IMR-90 (cell line): Measurements from ENCODE around the gene BPIFB2. TPM values are rescaled to one million over a fixed set of nuclear protein-coding genes. Genes with fewer than 3 reads are reported as not detected.

Source experiments
- ATAC-seq: fragments of 200-7000 bp; cut with Tn5 transposase; 2 replicates; pipeline ENCODE4 v1.9.1; 2020; ENCODE audit warnings: low read depth, mild to moderate bottlenecking, moderate library complexity
- BruUV-seq: library from RNA; stranded (reverse); fragments of 400-500 nt; replicated peaks from 2 replicates; lab custom pipeline; 2021; lab: Mats Ljungman, UMichigan
- CTCF ChIA-PET: fragments of 300-600 bp; formaldehyde crosslinking; extraction: SDS; loops from one replicate; lab custom pipeline; 2021; ENCODE audit warnings: antibody characterized with exemption; lab: Yijun Ruan, JAX
- POLR2A ChIA-PET: fragments of 300-600 bp; sonication (Branson Sonifier 250); formaldehyde crosslinking; loops from one replicate; lab custom pipeline; 2022; ENCODE audit warnings: antibody characterized with exemption; ENCODE audit not compliant: unreplicated experiment; lab: Charles Lee
- DNase-seq: peaks from one replicate; pipeline ENCODE4 v3.0.0; 2013
- H2AFZ ChIP-seq: replicated peaks from 2 replicates; pipeline ENCODE3; 2013; ENCODE audit warnings: low read length, mild to moderate bottlenecking; ENCODE audit not compliant: poor library complexity
- H2AK5ac ChIP-seq: 2 replicates; pipeline ENCODE4 v1.6.1; 2013; ENCODE audit warnings: low read depth, low read length, inconsistent platforms
- H2AK9ac ChIP-seq: replicated peaks from 2 replicates; pipeline ENCODE3; 2013; ENCODE audit warnings: mild to moderate bottlenecking, low read depth, low read length, moderate library complexity; ENCODE audit not compliant: poor library complexity
- H2BK120ac ChIP-seq: 2 replicates; pipeline ENCODE4 v1.6.1; 2013; ENCODE audit warnings: low read depth, low read length, inconsistent platforms
- H2BK15ac ChIP-seq: 3 replicates; pipeline ENCODE4 v1.6.1; 2013; ENCODE audit warnings: low read depth, low read length, inconsistent platforms
- H2BK20ac ChIP-seq: 2 replicates; pipeline ENCODE4 v1.6.1; 2013; ENCODE audit warnings: low read depth, mild to moderate bottlenecking, inconsistent platforms, low read length, moderate library complexity
- H2BK5ac ChIP-seq: 2 replicates; pipeline ENCODE4 v1.6.1; 2013; ENCODE audit warnings: mild to moderate bottlenecking, low read depth, low read length, inconsistent platforms; ENCODE audit not compliant: poor library complexity, severe bottlenecking
- H3K14ac ChIP-seq: replicated peaks from 2 replicates; pipeline ENCODE4 v1.6.1; 2013; ENCODE audit warnings: low read depth, low read length, inconsistent platforms
- H3K18ac ChIP-seq: 2 replicates; pipeline ENCODE4 v1.6.1; 2013; ENCODE audit warnings: low read depth, low read length, control low read depth
- H3K23ac ChIP-seq: 2 replicates; pipeline ENCODE4 v1.6.1; 2013; ENCODE audit warnings: low read depth, low read length, inconsistent platforms
- H3K27ac ChIP-seq: 2 replicates; pipeline ENCODE4 v1.5.1; 2013; ENCODE audit warnings: mild to moderate bottlenecking, control low read depth, low read length; ENCODE audit not compliant: insufficient read depth
- H3K27me3 ChIP-seq: 2 replicates; pipeline ENCODE4 v1.6.1; 2013; ENCODE audit warnings: low read length; ENCODE audit not compliant: control insufficient read depth, insufficient read depth
- H3K36me3 ChIP-seq: 2 replicates; pipeline ENCODE4 v1.6.1; 2013; ENCODE audit warnings: low read length, mixed read lengths; ENCODE audit not compliant: control insufficient read depth, insufficient read depth
- H3K4ac ChIP-seq: 2 replicates; pipeline ENCODE4 v1.6.1; 2013; ENCODE audit warnings: low read depth, low read length, inconsistent platforms
- H3K4me1 ChIP-seq: 2 replicates; pipeline ENCODE4 v1.6.1; 2013; ENCODE audit warnings: low read length, mixed read lengths; ENCODE audit not compliant: control insufficient read depth, insufficient read depth
- H3K4me2 ChIP-seq: 2 replicates; pipeline ENCODE4 v1.6.1; 2013; ENCODE audit warnings: low read depth, mild to moderate bottlenecking, control low read depth, low read length, moderate library complexity
- H3K4me3 ChIP-seq: 2 replicates; pipeline ENCODE4 v1.5.1; 2013; ENCODE audit warnings: low read depth, mild to moderate bottlenecking, control low read depth, low read length, moderate library complexity; ENCODE audit not compliant: insufficient read depth
- H3K56ac ChIP-seq: 2 replicates; pipeline ENCODE4 v1.6.1; 2013; ENCODE audit warnings: low read length, inconsistent platforms; ENCODE audit not compliant: insufficient read depth; ENCODE audit errors: extremely low read depth
- H3K79me1 ChIP-seq, 2 experiments: 2 replicates each; pipeline ENCODE4 v1.6.1; 2013; ENCODE audit warnings: low read length in 2 of 2, inconsistent platforms in 1 of 2, low read depth in 1 of 2
- H3K9ac ChIP-seq: 2 replicates; pipeline ENCODE4 v1.6.1; 2013; ENCODE audit warnings: low read depth, low read length, control low read depth
- H3K9me1 ChIP-seq: 2 replicates; pipeline ENCODE4 v1.6.1; 2013; ENCODE audit warnings: low read length, inconsistent platforms; ENCODE audit not compliant: insufficient read depth
- H3K9me3 ChIP-seq: 2 replicates; pipeline ENCODE4 v1.6.1; 2013; ENCODE audit warnings: low read length; ENCODE audit not compliant: control insufficient read depth, insufficient read depth
- H4K20me1 ChIP-seq: 2 replicates; pipeline ENCODE4 v1.6.1; 2013; ENCODE audit warnings: low read length, inconsistent platforms; ENCODE audit not compliant: insufficient read depth
- H4K5ac ChIP-seq: 2 replicates; pipeline ENCODE4 v1.6.1; 2013; ENCODE audit warnings: mild to moderate bottlenecking, low read depth, low read length, control low read depth
- H4K8ac ChIP-seq, 2 experiments: 2 replicates each; pipeline ENCODE4 v1.6.1; 2013; ENCODE audit warnings: low read depth in 2 of 2, low read length in 2 of 2, control low read depth in 1 of 2, inconsistent platforms in 1 of 2
- H4K91ac ChIP-seq: 2 replicates; pipeline ENCODE4 v1.6.1; 2013; ENCODE audit warnings: low read depth, low read length, inconsistent platforms; ENCODE audit not compliant: insufficient read depth
- BHLHE40 ChIP-seq: fragments of 150-350 bp; IDR thresholded peaks from 2 replicates; pipeline ENCODE4 v1.6.1; 2016; ENCODE audit warnings: mild to moderate bottlenecking, low read depth, low read length
- CHD1 ChIP-seq: IDR thresholded peaks from 2 replicates; pipeline ENCODE4 v1.6.1; 2012; ENCODE audit warnings: low read depth, low read length, improper control_type of control experiment
- RFX5 ChIP-seq: IDR thresholded peaks from 2 replicates; pipeline ENCODE4 v1.8.0; 2012; ENCODE audit warnings: low read depth, mild to moderate bottlenecking, low read length, moderate library complexity
- WGBS, 2 experiments: methylation state at CpG; one replicate each; pipeline versions ENCODE4 v1.1.5 to v1.1.7; 2013; ENCODE audit warnings: missing lambda C conversion rate in 2 of 2; ENCODE audit not compliant: insufficient read length in 1 of 2; ENCODE audit errors: extremely low coverage in 2 of 2; 5-methylcytosine and 5-hydroxymethylcytosine counted together
- dilution Hi-C: fragments of 300-500 bp; cut with HindIII; formaldehyde crosslinking; loops from one replicate; pipeline ENCODE4 v1.14.3; 2018; ENCODE audit warnings: low sequenced_read_pairs; ENCODE audit not compliant: unreplicated experiment
- in situ Hi-C: fragments of 300-500 bp; cut with MboI; formaldehyde crosslinking; loops from 3 replicates; pipeline ENCODE4 v1.14.3; 2019; ENCODE audit warnings: low sequenced_read_pairs, inconsistent platforms, mixed read lengths
- intact Hi-C: fragments of 100-400 bp; cut with micrococcal nuclease; formaldehyde crosslinking; loops from 2 replicates; pipeline ENCODE4 v1.10.0; 2022
- polyA plus RNA-seq, 3 experiments: library from polyadenylated mRNA; depleted of rRNA; stranded (reverse); fragments of >200 nt; gene quantifications; 2 replicates each; pipeline ENCODE4 v1.2.3, GENCODE V29; 2012; ENCODE audit warnings: low replicate concordance in 1 of 3
- total RNA-seq: library from RNA; depleted of rRNA; stranded (reverse); fragments of >200 nt; gene quantifications from 2 replicates; pipeline ENCODE4 v1.2.3, GENCODE V29; 2012

The BPIFB2 gene
- total and polyA plus RNA-seq, 2 of the 4 experiments (the other 2 are of a cell fraction): not detected

GRCh38 chr20:33021879-33022278 lies 14.4 kb downstream of the BPIFB2 start:
- Histone ChIP-seq H3K4me1 (no peaks in the 10 kb centered on the region), H3K79me1 (no peaks in the 10 kb centered on the region), H3K9ac (no peak overlapping the region), H2BK15ac (no peak overlapping the region), H4K20me1 (no peaks in the 10 kb centered on the region), H4K8ac (no peak overlapping the region), H3K18ac (no peak overlapping the region), H3K56ac (no peak overlapping the region), H3K23ac (no peak overlapping the region), H2BK5ac (no peak overlapping the region), H3K36me3 (no peaks in the 10 kb centered on the region), H3K14ac (no peak overlapping the region), H2AFZ (no peak overlapping the region), H3K9me3 (no peaks in the 10 kb centered on the region), H3K27me3 (peaks cover 2% of the 10 kb centered on the region; the same call in 1 of the 2 replicates), H4K5ac (no peak overlapping the region), H3K4me2 (no peak overlapping the region), H2AK9ac (no peak overlapping the region), H3K9me1 (no peaks in the 10 kb centered on the region), H3K4me3 (no peak overlapping the region), H2AK5ac (no peak overlapping the region), H3K27ac (no peak overlapping the region), H4K91ac (no peak overlapping the region), H3K4ac (no peak overlapping the region), H2BK120ac (no peak overlapping the region), H2BK20ac (no peak overlapping the region)
- intact Hi-C loops (no loop called here), dilution Hi-C loops (no loop called here), in situ Hi-C loops (no loop called here)
- DNase-seq (no peak), ATAC-seq (no peak)
- TF ChIP-seq RFX5: no peak
- no peak for TF ChIP-seq BHLHE40
- no peak for TF ChIP-seq CHD1
- POLR2A ChIA-PET: no interaction called here
- CTCF ChIA-PET: no interaction called here
- BruUV-seq: no TSS peak
- 40% methylated on average over 1 of the region's 3 CpGs; no CpG with 5 or more reads in 1 of the 2 experiments for WGBS, 2 experiments
